Activated CD8-positive, alpha-beta memory T cell treated with anti-CD3 and anti-CD28 coated beads for 48 hours (primary cell): ENCODE data around the gene ATP2A3.

Experiments used
- DNase-seq, 3 experiments: peaks; one replicate each; pipeline ENCODE4 v3.0.0-alpha.2; 2020; ENCODE audit warnings: low read depth in 2 of 3, low spot score in 2 of 3

ATP2A3 gene

DNA sequence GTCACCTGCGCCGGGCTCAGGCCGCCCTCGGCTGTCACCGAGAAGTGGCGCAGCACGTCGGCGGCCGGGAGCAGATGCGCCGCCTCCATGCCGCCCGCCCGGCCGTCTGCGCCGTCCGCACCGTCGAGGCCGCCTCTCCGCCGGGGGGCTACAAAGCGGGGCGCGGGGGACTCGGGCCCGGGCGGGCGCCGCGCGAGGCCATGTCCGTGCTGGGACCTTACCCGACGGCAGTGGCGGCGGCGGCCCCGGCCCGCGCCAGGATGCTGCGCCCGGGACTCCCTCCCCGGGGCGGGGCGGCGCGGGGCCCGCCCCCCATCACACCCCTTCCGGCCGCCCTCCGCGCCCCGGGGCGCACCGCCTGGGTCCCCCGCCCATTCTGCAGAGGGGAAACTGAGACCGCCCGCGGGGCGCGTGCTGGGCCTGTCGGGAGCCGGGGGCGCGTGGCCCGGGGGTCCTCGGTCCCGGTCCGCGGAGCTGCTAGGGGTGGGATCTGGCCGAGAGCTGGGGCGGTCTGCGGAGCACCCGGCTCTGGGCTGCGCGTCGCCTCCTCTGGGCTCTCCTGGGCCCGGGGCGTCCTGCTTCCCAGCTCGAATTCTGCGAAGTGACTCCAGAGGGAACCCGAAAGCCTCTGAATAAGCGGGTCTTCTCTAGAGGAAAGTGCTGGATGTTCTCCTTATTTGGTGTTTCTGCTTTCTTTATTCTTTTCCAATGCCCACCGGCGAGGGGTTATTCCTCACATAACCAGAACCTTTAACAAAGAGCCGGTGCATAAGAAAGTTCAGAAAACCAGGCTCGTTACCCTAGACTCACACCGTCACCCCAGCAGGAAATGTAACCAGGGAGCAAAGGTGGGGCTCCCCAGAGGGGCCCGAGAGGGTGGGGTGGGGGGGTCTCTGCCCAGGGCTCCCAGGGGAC, at the start of gene ATP2A3:
Gene ATP2A3 (minus strand): TSS at position 235 of the 915 bp plus-strand sequence. CDS start 146 bp downstream, at position 89.
- peak; percentile 44 to 54 (median 51) for DNase-seq

DNA sequence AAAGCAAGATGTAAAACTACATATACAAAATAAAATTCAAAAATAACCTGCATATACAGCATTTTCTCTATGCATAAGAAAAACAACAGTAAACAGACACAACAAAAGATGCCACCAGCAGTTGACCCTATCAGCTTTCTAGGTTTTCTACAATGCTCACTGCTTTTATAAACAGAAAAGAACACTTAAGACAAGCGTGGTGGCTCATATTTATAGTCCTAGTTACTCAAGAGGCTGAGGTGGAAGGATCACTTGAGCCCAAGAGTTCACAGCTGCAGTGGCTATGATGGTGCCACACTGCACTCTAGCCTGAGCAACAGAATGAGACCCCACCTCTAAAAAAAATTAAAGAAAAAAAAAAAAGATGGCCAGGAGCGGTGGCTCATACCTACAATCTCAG, 46.5 kb upstream of the ATP2A3 start:
- DNase-seq: no peak

DNA sequence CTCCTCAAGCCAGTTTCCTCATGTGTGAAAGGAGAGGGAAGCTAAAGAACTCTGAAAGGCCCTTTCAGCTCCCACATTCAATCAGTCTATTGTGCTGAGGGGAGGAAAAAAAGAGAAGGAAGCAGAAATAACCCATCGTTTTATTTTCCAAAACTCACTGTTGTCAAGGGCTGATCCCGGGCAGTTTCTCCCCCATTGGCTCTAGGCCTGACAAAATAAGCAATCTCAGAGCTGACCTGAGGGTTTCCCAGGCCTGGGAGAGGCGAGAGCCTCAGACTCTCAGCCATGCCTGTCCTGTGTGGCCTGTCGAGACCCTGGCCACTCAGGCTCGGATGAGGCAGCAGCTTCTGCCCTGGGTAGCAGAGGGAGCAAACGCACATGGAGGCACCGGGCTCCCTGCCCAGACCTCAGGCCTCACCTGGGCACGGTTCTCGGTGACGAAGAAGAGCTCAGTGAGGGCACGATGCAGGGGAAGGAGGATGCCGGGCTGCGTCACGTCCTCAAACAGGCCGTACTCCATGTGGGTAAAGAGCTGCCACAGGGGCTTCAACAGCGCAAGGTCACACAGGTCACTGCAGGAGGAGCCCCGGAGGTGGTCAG, 45.0 kb upstream of the ATP2A3 start:
- DNase-seq: no peak

DNA sequence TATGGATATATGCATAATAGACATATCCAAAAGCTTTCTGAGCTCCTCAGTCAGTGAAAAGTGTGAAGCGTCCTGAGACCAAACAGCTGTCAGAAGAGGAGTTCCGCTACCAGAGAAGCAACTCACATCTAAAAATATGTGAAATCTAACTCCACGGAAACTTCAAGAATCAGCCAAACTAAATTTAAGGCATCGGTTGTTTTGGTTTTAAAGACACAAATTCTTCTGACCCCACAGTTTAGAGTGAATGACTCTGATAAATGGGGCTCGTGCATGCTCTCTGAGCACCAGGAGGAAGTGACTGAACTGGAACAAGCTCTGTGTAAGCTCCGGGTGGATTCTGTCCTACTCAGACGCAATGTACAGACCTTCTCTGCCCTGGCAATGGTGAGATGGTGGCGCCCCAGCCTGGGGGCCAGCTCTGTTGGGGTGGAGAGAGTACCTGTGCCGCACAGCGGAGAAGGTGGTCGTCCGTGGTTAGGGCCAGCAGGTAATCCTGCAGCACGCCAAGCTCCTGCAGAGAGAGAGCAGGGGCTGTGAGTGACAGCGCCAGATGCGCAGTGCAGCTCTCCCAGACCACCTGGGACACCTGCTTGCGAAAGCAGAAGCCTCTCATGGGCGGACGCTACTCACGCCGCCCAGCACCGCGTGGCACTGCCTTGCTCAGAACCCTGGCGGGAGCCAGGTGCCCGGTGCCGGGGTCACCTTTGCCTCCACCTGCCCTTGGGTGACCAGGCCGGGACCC, 44.4 kb upstream of the ATP2A3 start:
- no peak for DNase-seq

DNA sequence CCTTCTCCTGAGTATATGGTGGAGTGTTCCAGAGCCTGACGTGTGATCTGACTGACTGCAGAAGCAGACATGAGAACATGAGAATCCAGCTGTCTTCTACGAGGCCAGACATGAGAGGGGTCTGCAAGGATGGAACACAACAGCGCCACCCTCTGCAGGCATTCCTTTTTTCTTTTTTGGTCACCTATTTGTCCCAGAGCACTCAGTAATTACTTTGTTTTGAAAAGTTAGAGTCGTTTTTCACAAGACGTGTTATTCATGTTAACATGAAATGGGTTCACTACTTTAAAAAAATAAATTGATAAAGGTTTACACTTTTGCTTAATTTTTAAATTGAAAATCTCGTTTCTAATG, 43.8 kb upstream of the ATP2A3 start:
- DNase-seq: no peak

DNA sequence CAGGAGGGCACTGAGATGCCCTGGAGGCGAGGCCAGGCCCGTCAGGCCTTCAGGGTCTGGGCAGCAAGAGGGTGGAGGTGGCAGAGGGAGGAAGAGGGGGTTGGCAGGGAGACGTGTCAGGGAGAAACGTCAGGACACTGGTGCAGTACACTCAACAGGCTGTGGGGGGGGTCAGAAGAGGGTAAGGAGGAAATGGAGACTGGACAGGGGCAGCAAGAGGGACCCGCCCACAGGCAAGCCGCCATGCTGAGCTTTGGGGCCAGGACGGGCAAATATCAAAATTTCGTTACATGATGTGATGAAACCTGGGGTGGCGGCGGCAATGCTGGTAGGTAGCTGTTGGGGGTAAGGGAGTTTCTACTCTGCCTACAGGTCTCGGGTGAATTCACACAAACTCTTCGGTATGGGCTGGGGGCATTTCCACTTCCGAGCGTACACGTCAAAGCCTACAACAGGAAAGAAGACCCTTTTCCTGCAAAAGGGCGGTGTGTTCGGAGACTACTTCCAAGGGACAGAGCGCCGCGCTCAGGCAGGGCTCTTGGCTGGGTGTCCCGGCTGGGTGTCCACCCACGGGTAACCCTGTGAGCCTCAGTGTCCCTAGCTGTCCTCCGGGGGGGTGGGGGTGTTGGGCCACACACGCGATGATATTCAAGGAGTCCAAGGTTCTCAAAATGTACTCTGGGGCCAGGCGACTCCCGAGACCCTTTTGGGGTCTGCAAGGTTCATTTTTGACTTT, 43.3 kb upstream of the ATP2A3 start:
- no peak for DNase-seq

DNA sequence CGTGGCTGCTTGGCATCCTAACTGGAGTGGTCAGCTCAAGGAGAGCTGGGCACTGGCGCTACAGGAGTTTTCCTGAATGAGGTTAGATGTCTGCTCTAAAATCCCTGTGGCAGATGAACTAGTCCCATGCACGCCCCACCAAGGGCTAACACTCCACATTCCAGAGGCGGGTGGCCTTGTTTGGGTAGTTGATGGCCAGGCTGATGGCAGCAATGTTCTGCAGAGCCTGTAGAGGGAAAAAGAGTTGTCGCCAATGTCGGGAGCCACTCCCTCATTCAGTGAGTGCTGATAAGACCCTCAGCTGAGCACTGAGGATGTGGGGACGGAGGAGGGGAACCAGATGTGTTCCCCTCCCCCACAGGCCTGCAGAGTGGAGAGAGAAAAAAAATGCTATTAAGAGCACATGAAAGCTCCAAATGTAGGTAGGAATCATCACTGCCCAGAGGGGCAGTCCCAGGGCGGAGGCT, 42.5 kb upstream of the ATP2A3 start:
- no peak for DNase-seq

DNA sequence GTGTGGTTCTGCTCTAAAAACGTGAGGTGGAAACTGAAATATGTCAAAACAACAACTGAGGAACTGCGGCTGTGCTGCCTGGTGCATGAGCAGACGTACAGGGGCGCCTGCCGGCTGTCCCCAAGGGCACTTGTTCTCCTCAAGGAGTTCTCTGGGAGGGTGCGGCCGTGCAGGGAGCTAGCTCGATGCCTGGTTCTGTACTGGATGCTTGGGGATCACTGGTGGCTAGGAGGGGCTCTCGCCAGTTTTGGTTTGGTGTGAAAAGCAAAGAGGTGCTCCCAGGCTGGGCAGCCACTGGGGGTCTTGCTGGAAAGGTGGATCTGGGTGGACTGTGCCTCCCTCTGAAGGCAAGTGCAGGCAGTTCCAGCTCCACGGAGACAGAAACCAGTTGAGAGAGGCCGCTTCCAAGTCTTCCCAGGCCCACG, 41.9 kb upstream of the ATP2A3 start:
- DNase-seq: no peak

DNA sequence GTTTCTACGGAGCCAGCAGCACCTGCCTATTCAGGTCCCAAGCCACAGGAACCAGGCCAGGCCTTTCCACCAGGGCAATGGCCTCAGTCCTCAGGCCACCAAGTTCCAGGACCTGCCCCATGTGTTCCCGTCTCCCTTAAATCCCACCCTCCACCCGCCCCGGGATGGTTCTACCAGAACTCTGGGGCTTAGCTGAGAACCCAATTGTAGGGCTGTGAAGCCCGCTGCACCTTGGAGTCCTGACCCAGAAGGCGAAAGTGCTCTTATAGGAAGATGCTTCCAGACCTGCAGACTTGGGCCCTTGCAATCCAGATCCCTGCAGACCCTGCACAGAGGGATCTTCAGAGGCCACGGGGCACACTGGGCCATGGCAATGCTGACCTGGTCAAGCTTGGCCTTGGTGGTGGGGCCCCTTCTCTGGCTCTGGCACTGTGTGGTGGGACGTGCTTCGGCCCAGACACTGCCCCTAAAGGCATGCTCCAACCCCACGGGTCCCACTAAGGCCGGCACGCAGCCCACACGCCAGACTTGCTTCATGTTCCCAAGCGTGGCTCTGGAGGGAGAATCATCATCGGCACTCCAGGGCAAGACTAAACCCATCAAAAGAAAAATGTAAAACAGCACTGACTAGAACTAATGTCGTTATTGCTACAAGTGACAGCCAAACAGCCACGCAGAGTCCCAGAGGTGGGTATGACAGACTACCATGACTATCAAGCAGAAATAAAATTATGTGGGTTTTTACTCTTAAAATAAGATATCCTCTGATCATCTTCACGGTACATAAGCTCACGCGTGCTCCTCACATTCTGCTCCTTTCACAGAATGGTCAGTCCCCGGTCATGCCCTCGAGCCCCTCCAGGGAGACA, 41.3 kb upstream of the ATP2A3 start:
- no peak for DNase-seq

DNA sequence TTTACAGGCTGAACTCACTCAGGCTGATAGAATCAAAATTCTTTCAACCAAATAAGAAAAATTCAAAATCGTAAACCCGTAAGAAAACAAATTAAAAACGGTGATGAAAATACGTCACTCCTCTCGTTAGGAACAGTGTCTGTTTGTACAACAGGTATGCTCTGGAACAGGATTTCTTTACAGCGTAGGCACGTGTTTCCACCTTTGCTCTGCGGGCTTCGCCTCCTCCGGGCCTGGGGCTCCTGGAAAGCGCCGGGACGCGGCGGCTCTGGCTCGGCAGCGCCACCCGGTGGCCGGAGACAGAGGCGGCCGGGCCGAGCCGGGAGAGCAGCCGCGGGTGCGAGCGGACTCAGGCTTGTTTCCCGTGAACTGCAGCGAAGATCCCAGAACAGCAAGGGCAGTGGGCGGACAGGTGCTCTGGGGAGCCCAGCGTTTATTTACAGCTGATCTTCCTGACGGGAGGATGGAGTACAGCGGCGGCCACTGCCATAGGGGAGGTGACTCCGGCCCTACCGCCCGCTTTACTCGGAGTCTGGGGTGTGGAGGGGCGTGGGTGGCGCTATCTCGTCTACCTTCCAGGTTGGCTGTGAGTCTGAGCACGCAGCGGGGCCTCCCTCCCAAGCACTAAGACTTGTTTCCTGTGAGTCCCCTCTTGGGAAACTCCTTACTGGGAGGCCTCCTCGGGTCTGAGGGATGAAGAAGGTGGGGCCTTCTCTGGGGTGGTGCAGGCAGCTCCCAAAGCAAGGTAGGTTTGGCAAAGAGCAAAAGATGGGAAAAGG, 40.5 kb upstream of the ATP2A3 start:
- DNase-seq: peak; percentile 23 to 45 (median 44)

DNA sequence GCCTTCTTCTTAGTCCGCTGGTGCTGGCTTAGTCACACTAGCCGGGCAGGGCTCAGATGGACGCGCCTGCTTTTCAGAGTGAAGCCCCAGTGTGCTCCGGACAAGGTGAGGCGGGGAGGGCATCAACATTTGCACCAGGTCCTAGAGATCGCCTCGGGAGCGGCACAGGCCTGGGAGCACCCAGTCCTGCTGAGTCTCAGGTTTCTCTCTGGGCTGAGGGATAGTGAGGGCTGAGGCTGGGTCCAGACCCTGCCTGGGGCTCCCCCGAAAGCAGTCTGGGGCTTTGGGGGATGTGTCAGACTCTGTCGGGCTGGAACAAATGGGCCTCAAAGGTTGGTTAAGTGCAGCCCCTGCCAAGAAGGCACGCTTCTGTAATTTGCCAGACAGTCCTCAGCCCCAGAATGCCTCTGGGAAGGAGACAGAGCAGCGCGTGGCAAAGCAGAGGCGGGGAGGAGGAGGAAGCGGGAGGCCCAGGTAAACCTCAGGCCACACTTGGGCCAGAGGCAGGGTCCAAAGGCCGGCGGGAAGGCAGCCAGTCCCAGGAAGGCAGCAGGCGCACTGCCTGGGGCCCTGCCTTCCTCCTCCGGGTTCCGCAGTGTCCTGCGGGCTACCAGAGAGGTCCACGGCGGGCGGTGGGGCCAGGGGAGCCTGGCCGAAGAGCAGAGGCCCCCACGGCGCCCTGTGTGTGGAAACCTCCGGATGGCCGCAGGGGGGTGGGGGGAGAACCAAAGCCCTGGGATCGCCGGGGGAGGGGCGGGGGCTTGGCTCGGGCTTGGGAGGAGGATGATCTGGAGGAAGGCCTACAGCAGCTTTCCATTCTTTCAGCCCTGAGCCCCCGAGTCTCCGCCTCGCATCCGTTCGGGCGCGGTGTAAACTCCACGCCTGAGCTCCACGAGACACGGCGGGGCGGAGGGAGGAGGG, 39.5 kb upstream of the ATP2A3 start:
- DNase-seq: no peak

DNA sequence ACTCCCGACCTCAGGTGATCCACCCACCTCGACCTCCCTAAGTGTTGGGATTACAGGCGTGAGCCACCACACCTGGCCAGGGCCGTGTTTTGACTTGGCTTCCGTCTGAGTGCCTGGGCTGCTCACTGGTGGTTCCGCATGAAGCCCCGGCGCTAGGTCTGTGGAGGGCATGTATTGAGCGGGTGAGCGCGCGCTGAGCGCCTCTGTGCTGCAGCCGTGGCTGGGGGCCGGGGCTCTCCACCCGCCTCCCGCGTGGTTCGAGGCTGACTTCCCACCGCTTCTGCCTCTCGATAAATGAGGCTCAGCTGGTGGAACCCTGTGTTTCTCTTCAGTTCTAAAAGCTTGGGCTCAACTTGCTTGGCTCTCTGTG, 38.9 kb upstream of the ATP2A3 start:
- DNase-seq: no peak

DNA sequence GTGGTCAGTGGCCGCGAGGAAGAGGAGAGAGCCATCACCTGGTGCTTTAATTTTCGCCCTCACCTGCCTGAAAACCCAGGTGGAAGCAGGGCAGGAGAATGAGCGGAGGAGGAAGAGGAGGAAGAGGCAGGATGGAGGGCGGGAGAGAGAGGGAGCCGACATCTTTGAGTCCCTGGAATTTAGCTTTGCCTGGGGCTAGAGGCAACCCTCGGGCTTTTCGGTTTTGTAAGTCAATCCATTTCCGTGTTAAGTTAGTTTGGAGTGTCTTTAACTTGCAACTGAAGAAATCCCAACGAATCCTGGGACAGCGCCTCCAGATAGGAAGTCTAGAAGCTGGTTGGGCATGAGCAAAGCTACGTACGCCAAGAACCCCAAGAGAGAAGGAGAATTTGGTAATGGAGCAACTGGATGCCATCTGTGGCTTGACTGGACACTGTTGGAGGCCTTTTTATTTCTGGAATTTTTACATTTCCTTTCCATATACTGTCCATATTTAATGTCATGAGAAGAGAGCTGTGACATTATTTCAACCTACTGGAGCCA, 36.9 kb upstream of the ATP2A3 start:
- no peak for DNase-seq

DNA sequence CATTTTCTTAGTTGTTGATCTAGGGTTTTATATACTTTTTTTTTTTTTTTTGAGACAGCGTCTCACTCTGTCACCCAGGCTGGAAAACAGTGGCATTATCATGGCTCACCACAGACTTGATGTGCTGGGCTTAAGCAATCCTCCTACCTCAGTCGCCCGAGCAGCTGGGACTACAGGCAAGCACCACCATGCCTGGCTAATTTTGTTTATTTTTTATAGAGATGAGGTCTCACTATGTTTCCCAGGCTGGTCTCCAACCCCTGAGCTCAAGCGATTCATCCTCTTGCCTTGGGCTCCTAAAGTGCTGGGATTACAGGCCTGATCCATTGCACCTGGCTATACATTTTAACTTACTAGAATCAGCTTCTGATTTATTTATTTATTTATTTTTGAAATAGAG, 34.2 kb upstream of the ATP2A3 start:
- DNase-seq: no peak

DNA sequence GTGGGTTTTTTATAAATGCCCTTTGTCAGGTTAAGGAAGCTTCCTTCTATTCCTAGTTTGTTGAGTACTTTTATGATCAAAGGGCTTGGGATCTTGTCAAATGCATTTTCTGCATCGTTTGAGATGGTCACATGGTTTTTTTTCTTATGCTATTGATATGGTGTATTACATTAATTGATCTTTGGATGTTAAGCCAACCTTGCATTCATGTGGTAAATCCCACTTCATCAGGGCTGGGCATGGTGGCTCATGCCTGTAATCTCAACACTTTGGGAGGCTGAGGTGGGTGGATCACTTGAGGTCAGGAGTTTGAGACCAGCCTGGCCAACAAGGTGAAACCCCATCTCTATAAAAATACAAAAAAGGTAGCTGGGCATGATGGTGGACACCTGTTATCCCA, 30.8 kb upstream of the ATP2A3 start:
- DNase-seq: no peak

DNA sequence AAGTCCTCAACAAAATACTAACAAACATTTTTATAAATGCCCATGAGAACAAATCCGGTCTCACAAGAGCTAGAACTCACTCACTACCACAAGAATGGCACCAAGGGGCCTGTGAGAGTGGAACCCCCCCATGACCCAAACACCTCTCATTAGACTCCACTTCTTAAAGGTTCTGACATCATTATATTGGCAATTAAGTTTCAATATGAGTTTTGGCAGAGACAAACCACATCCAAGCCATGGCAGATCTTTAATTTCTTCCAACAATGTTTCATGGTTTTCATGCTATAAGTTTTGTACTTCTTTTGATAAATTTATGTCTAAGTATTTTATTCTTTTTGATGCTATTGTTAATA, 30.0 kb upstream of the ATP2A3 start:
- DNase-seq: no peak

DNA sequence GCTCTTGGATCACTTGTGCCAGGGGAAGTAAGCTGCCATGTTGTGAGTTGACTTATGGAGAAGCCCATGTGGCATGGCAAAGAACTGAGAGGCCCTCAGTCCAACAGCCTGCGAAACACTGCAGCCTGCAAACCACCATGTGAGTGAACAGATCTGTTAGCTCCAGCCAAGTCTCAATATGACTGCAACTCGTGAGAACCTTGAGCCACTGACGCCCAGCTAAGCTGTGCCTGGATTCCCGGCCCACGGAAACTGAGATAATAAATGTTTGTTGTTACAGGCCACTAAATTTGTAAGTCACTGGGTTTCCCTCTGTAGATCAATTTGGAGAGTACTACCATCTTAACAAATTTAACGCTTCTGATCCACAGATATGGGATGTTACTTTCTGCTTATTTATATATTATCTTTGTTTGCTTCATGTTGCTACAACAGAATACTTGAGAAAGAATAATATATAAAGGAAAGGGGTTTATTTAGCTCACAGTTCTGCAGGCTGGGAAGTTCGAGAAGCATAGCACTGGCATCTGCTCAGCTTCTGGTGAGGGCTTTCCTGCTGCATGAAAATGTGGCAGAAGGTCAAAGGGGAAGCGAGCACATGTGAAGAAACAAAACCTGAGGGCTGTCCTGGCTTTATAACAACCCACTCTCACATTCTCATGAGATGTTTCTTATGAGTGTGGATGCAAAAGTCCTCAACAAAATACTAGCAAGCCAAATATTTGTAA, 29.4 kb upstream of the ATP2A3 start:
- DNase-seq: no peak

DNA sequence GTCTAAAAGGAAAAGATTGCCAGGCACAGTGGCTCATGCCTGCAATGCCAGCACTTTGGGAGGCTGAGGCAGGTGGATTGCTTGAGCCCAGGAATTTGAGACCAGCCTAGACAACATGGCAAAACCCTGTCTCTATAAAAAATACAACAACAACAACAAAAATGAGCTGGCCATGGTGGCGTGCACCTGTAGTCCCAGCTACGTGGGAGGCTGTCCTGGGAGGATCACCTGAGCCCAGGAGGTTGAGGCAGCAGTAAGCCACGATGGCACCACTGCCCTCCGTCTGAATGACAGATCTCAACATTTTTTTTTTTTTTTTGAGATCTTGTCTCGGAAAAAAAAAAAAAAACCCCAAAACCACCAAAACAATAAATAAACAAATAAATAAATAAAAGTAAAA, 28.1 kb upstream of the ATP2A3 start:
- no peak for DNase-seq
